ENCODE measurements around the gene PLCL1.

The PLCL1 gene

DNA sequence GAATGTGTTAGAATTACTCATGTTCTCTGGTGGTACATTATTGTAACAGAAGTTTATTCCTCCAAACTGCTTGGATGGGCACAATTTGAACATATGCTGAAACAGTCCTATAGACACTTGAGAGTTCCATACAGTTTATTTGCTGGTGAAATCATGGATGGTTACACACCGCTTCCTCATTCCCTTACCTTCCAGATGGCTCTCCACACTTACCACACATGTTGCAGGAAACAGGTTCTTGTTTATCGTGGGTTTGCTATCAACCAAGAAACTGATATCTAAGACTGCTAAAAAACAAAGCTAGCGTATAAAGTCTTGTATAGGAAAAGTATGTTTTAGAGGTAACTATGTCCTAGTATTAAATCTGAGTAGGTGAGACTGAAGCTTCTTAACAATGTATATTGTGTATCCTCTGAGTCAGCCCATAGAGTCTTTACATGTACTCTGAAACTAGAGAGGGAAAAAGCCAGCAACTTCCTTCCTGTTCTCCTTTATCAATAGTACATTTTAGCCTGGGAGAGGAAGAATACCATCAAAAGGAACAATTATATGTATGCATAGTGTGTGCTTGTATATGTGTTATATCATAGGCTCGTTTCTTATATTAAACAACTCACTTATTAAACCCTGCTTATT lies 313.1 kb downstream of the PLCL1 start:
- DNase-seq (ENCODE audit: low spot score) = no peak

DNA sequence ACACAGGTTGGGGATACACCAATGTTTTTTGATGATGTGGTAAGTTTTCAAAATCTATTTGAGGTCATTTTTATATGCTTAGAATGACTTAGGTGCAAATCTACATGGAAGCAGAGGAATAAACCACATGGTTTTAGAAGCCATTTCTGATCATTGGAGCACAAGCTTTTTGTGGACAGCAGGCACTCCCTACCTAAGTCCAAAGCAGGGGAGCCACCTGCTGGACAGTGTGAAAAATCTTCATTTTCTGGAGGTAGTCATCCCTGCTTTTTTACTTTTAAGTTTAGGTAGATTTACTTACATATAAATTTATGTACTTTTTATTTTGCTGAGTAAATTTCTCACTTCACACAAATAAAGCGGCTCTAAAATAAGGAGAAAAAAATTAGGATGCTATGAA lies 323.2 kb downstream of the PLCL1 start:
- DNase-seq (ENCODE audit: low spot score) = peak; percentile 44

DNA sequence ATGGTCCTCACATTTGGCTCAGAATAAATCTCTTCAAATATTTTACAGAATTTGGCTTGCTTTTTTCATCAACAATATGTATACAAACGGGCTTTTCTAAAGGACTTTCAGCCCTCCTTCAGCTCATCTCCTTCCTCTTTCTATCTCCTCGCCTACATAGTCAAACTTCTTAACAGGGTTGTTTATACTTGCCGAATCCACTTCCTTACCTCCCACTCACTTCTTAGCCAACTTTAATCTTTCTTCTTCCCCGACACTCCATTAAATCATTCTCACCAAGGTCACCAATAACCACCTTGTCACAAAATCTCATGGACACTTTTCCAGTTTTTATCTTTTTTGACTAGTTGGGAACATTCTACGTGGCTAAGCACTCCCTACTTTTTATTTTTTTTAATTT lies 325.2 kb downstream of the PLCL1 start:
- DNase-seq (ENCODE audit: low spot score) = no peak

DNA sequence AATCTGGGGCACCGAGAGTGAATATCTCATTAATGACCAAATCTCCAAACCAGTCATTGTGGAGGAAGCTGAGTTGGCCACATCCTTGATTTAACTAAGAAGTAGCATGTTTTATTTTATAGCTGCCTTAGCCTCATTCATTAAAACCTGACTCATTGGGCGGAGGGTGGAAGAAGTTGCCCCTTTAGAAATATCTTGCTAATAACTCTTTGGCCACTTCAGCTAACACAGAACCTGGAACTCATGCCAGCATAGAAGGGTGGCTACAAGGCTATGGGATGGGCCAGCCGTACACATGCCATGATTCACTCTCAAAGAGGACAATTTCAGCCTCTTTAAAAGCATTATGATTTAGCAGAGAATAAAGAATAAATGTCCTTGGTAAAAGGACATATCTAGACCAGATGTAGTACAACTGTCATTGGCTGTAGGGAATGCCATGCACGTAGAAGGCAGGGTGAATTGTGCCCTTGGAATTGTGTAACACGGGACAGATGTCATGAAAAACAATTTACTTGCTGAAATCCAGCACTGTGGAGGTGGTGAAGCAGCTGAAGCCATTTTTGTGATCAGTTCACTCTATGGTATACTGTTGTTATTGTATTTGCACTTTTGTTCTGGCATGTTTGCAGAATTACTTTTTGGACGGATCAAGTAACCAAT lies 330.0 kb downstream of the PLCL1 start:
- DNase-seq (ENCODE audit: low spot score) = no peak

DNA sequence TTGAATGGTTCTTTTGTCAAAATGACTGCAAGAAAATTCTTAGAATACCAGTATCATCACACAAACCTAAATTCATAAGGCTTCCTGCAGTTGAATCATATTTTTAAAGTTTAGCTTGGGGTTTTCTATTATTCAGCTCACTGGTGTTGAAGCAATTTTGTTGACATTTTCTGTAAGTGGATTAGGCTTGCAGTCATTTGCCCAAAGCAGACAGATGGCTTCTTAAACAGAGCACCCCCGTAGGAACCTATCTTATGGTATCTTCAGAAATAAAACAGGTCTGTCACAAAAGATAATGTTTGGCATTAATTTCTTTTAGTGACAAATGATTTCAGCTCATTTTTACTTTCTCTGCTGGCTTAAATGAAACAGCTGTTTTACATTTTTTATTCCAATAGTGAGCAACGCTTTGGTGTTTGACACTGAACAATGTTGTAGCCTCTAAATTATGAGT lies 331.1 kb downstream of the PLCL1 start:
- no peak for DNase-seq (ENCODE audit: low spot score)

DNA sequence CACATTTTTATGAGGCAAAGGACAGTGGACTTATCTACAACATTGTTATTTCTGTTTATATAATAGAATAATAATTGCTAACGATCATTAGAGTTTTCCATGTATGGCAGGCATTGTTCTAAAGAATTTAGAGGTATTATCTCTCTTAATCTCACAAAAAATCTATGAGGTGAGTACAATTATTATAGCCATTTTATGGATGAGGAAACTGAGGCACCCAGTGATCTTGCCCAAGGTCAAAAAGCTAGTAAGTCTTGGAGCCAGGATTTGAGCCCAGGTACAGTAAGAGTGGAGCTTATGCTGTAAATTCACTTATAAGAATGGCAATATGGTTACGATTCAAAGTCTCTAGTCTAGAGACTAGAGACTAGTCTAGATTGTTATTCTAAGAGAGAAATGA lies 331.7 kb downstream of the PLCL1 start:
- no peak for DNase-seq (ENCODE audit: low spot score)

DNA sequence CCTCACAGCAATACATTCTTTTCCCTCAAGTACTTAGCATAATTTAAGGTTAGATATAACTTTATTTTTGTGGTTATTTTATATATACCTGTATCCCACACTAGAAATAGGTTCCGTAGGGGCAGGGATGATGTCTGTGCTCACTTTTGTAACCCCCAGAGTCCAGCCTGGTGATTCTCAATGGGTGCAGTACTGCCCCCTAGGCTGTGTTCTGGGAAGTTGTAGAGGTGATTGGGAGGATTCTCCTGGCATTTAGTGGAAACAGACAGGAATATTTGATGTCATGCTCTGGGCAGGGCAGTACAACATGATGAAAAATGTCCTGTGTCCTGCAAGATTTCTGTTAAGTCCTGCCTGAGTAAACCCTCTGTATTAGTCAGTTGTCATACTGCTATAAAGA lies 333.3 kb downstream of the PLCL1 start:
- DNase-seq (ENCODE audit: low spot score) = no peak

DNA sequence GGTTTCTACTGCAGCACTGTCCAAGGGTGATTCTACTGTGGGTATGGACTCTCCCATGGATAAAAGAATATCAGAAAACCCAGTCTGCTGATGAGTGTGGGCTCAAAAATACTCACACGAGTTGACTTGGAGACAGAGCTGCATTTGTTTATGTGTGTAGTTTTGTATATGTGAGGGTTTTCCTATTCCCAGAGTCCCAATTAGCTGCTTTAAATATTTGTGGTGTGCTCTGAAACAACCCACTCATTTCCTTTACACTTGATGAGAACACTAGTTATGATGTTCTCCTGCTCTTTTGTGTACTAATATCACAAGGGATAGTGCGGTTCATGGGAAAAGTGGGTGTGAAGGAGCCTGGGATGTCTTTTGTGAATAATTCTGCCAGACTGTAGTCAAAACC lies 337.3 kb downstream of the PLCL1 start:
- DNase-seq (ENCODE audit: low spot score) = no peak

DNA sequence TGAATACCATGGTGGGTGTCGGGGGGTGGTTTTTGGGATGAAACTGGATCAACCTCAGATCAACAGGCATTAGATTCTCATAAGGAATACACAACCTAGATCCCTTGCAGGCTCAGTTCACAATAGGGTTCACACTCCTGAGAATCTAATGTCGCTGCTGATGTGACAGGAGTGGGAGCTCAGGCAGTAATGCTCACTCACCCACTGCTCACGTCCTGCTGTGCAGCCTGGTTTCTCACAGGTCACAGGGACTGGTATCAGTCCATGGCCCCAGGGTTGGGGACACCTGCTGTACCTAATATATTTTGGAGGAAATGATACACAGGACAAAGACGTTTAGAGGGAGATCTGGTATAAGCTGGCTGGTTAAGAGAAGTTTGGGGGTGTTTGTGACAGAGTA lies 338.8 kb downstream of the PLCL1 start:
- DNase-seq (ENCODE audit: low spot score) = no peak

DNA sequence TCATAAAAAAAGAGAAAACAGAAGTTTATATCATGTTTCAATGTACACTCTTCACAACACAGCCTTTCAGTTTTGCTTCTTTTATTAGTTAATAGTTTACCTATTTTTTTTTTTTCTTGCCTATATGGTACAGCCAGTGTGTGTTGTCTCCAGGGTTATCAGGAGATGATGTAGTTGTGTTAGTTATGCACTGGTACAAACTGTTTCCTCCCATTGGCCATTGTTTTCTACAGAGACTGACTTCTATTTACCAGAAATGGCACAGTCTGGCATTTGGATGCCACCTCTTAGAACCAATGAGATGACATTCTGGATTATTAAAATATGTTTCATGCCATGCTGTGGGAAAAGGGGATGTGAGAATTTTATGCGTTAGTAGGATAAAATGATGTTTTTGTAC lies 339.4 kb downstream of the PLCL1 start:
- DNase-seq (ENCODE audit: low spot score) = no peak

DNA sequence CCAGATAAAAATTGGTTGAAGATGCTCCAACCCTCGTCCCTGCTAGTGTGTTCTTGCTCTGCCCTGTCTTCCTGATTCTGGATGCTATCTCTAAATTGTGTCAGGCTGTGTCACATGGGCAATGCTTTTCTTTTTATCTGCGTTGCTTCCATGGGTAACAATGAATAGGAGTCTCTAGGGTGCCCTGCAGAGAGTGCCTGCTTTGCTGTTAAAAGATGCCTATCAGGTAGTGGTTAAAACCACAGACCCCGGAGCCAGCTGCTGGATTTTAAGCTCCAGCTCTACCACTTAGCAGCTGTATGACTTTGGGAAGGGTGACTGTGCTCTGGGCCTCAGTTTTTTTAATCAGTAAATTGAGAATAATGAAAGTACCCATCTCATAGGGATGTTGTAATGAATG lies 340.3 kb downstream of the PLCL1 start:
- peak; percentile 4 for DNase-seq (ENCODE audit: low spot score)

DNA sequence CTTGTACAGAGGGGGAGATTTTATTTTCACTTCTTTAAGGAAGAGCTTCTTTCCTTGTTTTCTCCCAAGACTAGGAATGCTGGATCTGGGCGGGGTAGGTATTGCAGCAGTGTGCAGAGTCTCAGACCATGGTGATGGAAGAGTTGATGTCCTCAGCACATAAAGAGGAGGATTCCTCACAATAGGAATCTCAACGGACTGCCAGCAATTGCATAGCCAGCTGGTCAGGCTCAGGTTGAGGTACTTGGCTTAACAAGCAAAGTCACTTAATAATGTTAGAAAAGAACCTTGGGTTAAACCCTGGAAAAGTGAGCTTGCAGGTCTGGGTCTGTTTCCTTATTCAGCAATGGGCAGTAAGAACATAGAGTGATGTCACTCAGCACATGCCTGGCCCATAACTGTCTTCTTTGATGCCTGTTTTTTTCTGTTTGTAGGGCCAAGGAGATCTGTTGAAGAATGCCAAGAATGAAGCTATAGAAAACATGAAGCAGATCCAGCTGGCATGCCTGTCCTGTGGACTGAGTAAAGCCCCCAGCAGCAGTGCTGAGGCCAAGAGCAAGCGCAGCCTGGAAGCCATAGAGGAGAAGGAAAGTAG lies 342.1 kb downstream of the PLCL1 start:
- no peak for DNase-seq (ENCODE audit: low spot score)

DNA sequence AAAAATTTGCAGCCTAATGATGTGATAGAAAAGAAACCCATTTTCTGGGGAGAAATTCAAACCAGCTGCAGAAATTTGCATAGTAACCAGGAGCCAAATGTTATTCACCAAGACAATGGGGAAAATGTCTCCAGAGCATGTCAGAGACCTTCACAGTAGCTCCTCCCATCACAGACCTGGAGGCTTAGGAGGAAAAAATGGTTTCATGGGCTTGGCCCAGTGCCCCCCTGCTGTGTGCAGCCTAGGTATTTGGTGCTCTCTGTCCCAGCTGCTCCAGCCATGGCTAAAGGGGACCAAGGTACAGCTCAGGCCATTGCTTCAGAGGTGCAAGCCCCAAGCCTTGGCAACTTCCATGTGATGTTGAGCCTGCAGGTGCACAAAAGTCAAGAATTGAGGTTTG lies 352.9 kb downstream of the PLCL1 start:
- DNase-seq (ENCODE audit: low spot score) = no peak

DNA sequence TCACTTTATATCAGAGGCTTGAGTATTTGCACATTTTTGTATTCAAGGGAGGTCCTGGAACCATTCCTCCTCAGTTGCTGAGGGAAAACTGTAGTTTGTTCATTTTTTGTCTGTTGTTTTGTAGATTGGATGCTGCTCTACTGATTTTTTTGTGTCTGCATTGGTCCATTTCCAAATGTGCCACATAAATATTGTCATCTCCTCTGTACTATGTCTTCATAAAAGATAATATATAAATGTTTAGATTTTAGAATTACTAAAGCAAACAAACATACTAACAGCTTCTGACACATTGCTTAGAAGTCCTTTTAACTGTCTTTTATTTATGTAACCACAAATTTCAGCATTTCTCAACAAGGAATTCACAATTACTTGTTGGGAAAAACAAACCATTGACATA lies 356.8 kb downstream of the PLCL1 start:
- DNase-seq (ENCODE audit: low spot score) = no peak

DNA sequence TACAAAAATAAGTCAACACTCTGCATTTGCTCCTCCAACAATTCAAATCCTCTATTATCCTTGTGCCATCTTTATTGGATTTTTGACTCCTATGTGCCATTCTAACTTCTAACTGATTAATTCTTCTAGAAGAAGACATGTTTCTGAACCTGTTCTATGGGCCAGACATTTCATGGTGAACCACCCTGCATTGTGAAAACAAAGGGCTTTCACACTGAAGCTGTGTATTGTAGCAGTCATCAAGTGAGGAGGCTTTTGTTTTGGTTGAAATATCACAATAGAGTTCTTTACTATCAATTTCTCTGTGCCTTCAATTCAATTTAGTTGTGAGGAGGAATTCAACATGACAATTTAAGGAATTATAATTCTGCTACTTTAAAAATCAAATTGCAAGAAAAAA lies 357.9 kb downstream of the PLCL1 start:
- no peak for DNase-seq (ENCODE audit: low spot score)

DNA sequence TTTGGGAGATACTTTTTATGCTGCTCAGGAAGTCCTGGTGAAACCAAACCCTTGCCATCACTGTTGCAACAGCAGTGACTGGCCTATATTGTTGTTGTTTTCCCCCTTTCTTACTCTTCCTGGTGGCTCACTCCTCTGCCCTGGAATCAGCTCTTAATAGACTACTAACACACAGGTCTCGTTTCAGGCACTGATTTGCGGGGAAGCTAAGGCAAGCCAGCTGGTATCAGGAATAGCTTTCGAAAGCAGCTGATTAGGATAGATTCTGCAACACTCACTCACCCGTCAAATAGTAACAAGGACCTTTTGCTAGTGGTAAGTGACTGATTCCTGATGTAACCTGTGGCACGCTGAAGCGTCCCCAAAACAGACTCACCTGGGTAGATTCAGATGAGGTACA lies 360.4 kb downstream of the PLCL1 start:
- no peak for DNase-seq (ENCODE audit: low spot score)

DNA sequence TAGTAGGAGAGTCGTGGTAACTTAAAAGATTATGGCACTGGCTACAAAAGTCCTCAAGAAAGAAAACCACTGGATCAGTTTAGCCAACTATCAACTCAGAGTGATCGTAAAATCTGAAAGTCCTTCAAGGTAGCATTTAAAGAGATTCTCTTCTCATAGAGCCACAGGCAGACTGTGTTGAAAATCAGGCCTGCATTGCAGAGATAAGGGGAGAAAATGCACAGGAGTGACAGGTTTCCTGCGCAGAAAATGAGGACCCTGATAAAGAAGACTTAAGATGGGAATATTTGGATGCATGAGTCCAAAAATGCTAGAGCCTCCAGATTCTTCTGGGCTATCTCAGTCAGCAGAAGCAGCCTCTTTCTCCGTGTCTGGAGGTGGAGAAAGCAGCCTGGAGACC lies 360.9 kb downstream of the PLCL1 start:
- no peak for DNase-seq (ENCODE audit: low spot score)

DNA sequence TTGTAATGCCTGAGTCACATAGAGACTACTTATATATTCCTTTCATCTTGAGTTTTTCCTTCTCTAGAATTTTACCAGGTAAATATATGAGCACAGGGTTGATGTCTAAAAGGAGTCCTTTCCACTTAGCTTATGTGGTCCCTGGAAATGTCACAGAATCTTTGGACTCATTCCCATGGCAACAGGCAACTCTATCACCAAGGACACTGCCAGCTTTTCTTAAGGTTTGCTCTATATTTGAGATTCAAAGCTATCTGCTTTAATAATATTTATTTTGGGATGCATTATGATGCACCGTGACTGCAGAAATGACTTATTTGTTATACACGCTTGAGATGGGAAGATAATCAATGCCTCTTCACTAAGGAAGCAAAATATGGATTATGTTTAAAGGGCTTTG lies 363.0 kb downstream of the PLCL1 start:
- no peak for DNase-seq (ENCODE audit: low spot score)

DNA sequence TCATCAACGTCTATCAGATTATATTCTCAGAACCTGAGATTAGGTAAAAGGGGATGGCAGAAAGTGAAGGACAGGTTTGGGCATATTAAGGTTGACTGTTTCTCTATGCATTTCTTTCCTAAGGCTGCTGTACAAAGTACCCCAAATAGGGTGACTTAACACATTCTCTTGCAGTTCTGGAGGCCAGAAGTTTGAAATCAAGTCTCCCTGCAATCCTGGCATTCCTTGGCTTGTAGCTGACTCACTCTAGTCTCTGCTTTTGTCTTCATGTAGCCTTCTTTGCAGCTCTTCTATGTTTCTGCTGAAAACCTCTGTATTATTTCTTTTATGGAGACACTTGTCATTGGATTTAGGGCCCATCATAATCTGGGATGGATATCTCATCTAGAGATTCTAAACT lies 364.3 kb downstream of the PLCL1 start:
- no peak for DNase-seq (ENCODE audit: low spot score)

DNA sequence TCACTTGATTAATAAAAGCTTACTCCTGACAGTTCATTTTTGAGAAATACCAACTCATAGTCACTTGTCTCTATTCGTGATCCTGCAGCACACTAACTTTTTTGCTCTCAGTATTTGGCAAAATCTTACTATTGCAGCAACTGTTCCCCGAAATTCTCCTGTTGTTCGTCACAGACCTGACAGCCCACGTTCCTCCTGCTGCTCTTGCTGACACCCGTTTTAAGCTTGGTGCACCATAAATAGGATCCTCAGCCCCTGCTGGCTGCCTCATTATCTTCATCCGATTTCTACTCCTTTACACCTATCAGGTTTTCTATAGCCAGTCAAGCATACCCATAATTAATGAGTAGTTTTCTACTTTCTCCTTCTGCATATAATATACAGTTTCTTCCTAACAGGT lies 368.8 kb downstream of the PLCL1 start:
- DNase-seq (ENCODE audit: low spot score) = no peak

DNA sequence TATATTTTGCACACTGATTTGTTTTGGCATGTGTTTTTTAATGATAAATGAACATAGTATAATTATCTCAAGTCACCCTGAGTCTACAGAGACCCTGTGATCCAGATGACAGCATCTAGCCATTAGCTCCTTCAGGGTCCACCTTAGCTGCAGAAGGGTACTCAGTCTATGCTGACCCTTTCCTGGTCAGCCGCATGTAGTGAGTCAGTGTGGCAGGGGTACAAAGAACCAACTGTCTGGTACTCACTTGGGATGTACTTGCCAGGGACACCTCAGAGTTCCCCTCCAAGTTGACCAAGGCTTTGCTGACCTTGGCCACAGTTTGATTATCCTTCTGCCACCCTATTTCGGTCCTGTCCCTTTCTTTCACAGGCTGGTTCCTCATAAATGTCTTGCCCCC lies 369.5 kb downstream of the PLCL1 start:
- DNase-seq (ENCODE audit: low spot score) = no peak

DNA sequence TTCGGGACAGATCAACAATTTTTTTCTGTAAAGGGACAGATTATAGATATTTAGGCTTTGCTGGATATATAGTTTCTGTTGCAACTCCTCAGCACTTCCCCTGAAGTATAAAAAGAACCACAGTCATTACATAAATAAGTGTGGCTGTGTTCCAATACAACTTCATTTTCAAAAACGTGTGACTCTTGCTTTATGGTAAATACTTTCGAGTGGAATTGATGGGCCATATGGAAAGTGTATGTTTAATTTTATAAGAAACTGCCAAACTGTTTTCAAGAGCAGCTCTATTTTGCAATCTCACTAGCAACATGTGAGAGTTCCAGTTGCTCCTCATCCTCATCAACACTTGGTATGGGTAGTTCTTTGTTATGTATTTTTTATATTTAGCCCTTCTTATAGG lies 370.9 kb downstream of the PLCL1 start:
- no peak for DNase-seq (ENCODE audit: low spot score)

DNA sequence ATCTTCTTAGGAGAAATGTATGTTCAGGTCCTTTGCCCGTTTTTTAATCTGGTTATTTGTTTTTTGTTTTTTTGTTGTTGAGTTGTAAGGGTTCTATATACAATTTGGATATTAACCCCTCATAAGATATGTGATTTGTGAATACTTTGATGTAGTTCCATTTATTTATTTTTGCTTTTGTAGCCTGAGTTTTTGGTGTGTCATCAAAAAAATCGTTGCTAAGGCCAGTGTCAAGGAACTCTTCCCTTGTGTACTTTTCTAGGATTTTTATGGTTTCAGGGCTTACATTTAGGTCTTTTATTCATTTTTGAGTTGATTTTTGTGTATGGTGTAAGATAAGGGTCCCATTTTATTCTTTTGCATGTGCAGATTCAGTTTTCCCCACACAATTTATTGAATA lies 372.6 kb downstream of the PLCL1 start:
- no peak for DNase-seq (ENCODE audit: low spot score)

DNA sequence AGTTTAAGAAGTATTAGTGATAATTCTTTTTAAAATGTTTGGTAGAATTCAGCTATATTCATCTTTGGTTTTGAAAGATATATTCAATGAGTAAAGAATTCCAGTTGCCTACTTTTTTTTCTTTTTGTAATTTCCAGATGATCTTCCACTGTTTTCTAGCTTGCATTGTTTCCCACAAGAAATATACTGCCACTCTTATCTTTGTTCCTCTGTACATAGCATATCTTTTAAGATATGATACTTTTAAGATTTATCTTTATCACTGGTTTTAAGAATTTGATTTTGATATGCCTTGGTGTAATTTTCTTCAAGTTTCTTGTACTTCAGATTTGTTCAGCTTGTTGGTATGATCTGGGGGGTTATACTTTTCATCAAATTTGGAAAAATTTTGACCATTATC lies 374.4 kb downstream of the PLCL1 start:
- DNase-seq (ENCODE audit: low spot score) = no peak

All from activated CD4-positive, alpha-beta T cell treated with anti-CD3 and anti-CD28 coated beads, Interleukin-2, Interleukin-4, amounts not matched to agents 100 ng/mL and 50 ng/mL, durations not matched to agents 16 hours and 8 hours (primary cell).